ENCODE measurements around the gene COMP.

The COMP gene

GRCh38 chr19:18782559-18783225 lies 8.4 kb downstream of the COMP start:
- no peak for DNase-seq

- DNase-seq = no peak
Observed at GRCh38 chr19:18781885-18782527, 9.1 kb downstream of the COMP start.

DNA sequence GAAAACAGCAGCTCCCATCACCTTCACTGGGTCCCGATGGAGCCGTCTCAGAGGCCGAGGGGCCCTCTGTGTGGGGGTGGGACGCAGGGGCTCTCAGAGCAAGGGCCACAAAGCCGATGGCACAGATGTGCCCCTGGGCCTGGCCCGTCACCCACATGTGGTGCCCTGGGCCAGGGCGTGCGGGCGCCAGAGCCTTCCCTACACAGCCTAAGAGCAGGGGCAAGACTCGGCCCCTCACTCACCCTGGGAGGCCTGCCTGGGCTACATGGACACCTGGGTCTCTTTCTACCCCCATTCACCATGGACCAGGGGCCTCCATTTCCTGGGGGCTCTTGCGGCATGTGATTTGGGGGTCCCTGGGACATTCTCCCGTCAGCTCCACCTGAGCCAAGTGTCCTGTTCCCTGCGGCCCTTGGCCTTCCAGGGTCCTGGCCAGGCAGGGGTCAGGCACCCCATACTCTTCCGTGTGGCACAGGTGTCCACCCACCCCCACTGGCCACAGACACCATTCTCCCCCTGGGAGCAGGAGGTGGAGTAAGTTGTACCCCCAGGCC lies 10.0 kb downstream of the COMP start:
- no peak for DNase-seq

GRCh38 chr19:18780631-18781030 lies 10.5 kb downstream of the COMP start:
- no peak for DNase-seq

GRCh38 chr19:18780081-18780480 lies 11.0 kb downstream of the COMP start:
- DNase-seq = no peak

- DNase-seq = no peak
Observed at GRCh38 chr19:18778826-18779495, 12.1 kb downstream of the COMP start.

GRCh38 chr19:18778076-18778389 lies 13.1 kb downstream of the COMP start:
- no peak for DNase-seq

DNA sequence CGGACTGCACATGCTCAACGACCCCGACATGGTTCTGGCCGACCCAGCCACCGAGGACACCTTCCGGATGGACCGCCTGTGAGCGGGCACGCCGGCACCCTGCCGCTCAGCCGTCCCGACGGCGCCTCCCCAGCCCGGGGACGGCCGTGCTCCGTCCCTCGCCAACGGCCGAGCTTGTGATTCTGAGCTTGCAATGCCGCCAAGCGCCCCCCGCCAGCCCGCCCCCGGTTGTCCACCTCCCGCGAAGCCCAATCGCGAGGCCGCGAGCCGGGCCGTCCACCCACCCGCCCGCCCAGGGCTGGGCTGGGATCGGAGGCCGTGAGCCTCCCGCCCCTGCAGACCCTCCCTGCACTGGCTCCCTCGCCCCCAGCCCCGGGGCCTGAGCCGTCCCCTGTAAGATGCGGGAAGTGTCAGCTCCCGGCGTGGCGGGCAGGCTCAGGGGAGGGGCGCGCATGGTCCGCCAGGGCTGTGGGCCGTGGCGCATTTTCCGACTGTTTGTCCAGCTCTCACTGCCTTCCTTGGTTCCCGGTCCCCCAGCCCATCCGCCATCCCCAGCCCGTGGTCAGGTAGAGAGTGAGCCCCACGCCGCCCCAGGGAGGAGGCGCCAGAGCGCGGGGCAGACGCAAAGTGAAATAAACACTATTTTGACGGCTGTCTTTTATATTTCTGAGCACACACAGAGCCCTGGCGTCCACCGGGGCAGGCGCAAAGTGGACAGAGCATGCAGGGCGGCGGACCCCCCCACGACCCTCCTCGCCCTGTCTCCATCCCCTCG lies 13.6 kb downstream of the COMP start:
- DNase-seq = no peak

DNA sequence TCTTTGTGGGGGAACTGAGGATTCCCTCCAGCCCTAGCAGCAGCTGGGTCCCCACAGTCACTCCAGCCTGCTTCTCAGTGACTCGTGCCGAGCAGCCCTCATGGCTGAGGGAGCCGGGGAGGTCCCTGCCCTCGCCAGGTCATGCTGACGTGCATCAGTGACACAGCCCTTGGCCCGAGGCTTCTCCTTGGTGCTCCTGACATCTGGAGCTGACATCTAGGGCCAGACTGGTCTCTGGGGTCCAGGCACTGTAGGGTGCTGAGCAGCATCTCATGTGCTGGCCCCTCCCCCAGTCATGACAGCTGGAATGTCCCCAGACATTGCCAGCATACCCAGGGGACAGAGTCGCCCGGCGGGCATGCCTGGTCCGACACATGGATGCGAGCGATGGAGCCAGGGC lies 14.4 kb downstream of the COMP start:
- no peak for DNase-seq

GRCh38 chr19:18776288-18776594 lies 14.9 kb downstream of the COMP start:
- no peak for DNase-seq

DNA sequence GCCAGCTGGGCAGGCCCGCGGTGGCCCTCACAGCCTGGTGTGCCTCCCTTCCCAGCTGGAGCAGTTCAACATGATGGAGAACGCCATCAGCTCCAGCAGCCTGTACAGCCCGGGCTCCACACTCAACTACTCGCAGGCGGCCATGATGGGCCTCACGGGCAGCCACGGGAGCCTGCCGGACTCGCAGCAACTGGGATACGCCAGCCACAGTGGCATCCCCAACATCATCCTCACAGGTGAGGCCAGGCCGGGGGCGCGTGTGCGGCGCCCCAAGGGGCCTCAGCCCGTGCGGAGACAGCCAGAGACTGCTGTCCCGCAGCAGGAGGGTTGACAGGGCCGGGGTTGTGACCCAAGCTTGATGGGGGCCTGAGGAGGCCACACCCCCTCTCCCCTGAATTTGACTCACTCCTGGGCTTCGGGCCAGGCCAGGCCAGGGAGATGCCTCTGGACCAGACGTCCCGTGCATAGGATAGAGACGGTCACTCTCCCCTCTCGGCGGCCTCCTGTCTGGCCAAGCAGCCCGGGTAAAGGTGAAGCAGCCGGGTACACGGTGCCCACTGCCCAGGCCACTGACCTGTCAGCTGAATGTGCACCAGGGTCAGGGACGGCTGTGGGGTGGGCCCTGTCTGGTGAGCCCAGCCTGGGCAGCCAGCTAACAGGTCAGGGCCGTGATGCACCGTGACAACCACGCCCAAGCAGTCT lies 15.4 kb downstream of the COMP start:
- no peak for DNase-seq

GRCh38 chr19:18774782-18775444 lies 16.2 kb downstream of the COMP start:
- no peak for DNase-seq

GRCh38 chr19:18774107-18774506 lies 17.0 kb downstream of the COMP start:
- no peak for DNase-seq

DNA sequence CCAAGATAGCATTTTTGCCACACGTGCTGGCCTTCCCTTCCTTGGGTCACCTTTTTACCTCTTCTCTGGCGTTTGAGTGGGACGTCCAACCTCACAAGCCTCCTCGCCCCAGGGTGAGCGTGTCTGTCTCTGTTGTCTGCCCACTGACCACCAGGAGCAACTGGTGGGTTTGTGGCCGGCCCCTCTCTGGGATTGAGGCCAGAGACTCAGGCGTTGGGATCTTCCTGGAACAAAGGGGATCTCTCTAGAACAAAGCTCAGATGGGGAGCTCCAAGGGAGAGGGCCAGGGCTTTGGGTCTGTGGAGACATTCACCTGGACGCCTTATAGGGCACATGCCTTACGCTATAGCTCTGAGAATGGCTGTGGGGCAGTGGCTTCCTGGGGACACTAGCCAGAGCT lies 17.4 kb downstream of the COMP start:
- no peak for DNase-seq

DNA sequence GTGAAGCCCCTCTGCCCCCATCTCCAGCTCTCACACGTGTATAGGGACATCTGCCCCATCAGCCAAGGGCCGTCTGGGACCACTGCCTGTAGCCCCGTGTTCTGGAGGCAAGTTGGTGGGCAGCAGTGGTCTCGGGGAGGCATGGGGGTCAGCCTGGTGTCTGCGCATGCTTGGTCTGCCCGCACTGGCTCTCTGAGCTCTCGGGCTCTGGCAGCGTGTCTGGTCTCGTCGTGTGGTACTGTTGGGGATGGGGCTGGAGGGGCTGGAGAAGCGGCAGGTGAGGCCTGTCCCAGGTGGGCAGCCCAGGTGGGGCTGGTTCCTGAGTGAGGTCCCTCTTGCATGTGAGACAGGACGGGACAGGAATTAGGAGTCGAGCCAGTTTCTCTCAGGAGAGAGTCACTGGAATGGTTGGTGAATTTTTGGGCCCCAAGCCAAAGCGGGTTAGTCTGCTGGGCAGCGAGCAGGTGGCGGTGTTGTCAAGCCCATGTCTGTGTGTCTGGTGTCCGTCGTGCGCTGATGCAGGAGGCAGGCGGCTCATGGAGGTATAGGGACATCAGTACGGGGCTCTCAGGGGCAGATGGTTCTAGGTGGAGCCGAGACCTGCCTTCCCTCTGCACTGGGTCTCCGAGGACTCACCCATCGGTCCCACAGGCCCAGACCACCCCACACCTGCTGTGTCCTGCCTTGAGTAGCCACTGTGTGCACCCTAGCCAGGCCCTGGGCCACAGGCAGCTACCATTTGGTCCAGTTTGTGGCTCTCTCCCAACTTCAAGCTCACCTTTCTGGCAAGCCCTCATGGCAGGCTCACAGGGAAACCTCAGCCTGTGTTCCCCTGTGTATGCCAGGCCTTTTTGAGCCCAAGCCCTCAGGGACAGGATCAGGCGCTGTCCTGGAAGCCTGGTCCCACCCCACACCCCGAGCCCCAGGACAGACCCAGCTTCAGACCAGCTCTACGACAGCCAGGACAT lies 18.2 kb downstream of the COMP start:
- DNase-seq = no peak

DNA sequence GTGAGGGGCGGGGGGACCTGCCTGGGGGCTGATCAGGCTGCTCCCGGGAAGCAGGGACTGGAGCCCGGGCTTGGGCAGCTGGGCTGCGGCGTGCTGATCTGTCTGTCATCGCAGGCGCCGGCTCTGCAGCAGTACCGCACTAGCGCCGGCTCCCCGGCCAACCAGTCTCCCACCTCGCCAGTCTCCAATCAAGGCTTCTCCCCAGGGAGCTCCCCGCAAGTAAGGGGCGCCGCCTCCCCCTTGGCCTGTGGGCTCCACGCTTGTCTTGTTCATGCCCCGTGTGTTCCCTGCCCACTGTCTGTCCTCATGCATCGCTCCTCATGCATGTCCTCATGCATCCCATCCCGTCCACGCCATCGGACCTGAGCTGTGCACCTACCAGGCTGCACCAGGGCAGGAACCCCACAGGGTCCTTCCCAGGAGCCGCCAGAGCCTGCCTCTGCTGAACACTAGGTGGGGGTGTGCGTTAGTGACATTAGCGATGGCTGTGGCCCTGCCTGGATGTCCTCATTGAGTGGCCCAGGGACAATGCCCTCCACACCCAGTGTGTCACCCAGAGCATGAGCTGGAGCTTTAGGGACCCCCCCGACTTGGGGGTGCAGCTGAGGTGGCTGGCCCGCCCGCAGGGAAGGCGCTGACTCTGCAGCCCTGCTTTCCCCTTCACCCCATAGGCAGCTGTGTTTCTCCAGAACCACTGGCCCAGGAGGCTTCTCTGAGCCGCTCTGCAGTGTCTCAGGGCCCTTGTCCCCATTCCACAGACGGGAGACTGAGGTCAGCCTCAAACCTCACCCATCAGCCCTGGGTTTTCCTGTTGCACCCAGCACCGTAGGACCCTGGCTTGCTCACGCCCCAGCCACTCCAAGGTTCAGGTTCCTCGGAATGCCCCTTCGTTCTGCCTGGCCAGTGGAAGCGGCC lies 19.5 kb downstream of the COMP start:
- DNase-seq = no peak

GRCh38 chr19:18770663-18771327 lies 20.3 kb downstream of the COMP start:
- DNase-seq = no peak

DNA sequence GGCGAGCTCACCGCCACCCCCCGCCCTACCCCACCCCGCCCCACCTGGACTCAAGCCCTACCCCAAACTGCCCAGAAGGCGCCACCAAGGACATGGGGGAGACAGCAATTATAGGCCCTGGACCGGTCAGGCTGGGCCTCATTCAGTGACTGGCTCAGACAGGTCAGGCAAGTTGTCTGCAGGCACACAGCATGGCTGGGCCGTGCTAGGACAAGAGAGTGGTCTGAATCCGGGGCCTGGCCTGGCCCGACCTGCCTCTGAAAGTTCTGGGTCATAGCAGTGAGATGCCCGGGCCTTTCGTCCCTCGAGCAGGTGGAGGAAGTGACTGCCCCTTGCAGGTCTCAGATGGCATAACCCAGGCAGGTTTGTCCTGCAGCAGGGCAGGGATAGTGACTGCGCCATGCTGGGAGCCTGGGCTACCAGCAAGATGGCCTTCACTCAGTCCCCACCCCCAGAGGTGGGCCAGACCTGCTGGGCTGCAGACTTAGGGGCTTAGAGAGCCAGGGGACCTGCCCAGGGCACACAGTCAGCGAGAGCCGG lies 21.0 kb downstream of the COMP start:
- no peak for DNase-seq

Data from NCI-H1092 treated with DMSO at 0.1 percent for 48 hours (cell line).